Fibroblast of lung (primary cell): Measurements from ENCODE around the gene TRIP6.

ENCODE experiments used
- EZH2 ChIP-seq: IDR thresholded peaks from 2 replicates; pipeline ENCODE4 v1.5.1; 2012; ENCODE audit warnings: low read length, control low read depth, mild to moderate bottlenecking; ENCODE audit errors: missing control alignments
- TF ChIP-seq, protein P1 (sequence below), 2 donors: IDR thresholded peaks in 1 of 2; conservative IDR thresholded peaks in 1 of 2; 1 replicate in 1 of 2; 2 replicates in 1 of 2; pipeline ENCODE4 v1.5.1; 2011 to 2012; ENCODE audit warnings: low read length in 2 of 2, control low read depth in 1 of 2, inconsistent platforms in 1 of 2, low read depth in 1 of 2, mild to moderate bottlenecking in 1 of 2

DNA sequence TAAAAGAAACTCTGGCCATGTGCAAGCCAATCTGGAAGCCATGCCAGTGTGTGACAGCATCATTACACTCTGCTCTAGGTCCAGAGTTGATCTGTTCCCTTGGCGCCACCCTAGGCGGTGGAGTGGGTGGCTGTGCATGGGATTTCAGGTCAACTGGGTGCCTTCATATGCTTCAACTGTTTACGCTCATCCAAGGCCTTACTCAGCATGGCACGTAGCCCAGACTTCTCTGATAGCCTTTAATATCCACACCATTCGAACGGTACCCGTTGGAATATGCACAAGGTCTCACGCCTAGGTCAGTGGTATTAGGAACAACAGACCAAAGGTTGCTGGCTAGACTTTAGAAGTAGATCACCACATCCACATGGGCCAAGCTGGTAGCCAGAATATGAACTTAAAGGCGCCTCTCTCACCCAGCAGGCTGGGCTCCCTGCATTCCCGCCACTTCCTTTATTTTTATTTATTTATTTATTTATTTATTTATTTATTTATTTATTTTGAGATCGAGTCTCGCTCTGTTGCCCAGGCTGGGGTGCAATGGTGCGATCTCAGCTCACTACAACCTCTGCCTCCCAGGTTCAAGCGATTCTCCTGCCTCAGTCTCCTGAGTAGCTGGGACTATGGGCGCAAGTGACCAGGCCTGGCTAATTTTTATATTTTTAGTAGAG lies 47.2 kb downstream of the TRIP6 start:
- TF ChIP-seq, protein P1, sequence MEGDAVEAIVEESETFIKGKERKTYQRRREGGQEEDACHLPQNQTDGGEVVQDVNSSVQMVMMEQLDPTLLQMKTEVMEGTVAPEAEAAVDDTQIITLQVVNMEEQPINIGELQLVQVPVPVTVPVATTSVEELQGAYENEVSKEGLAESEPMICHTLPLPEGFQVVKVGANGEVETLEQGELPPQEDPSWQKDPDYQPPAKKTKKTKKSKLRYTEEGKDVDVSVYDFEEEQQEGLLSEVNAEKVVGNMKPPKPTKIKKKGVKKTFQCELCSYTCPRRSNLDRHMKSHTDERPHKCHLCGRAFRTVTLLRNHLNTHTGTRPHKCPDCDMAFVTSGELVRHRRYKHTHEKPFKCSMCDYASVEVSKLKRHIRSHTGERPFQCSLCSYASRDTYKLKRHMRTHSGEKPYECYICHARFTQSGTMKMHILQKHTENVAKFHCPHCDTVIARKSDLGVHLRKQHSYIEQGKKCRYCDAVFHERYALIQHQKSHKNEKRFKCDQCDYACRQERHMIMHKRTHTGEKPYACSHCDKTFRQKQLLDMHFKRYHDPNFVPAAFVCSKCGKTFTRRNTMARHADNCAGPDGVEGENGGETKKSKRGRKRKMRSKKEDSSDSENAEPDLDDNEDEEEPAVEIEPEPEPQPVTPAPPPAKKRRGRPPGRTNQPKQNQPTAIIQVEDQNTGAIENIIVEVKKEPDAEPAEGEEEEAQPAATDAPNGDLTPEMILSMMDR (conservative IDR thresholded peaks at IDR 0.05 in 1 of 2, IDR thresholded peaks at IDR 0.05 in 1 of 2; ENCODE audit: low read depth in 1 of 2, low read length in 2 of 2) = no peak
- TF ChIP-seq EZH2 = no peak
